Thyroid gland (tissue), 4 donors: ENCODE data around the gene CEP192. TPM values are rescaled to one million over a fixed set of nuclear protein-coding genes. Genes with fewer than 3 reads are reported as not detected.
A peak's percentile ranks its signal among the peaks of the same experiment; 100 is the strongest.

Experiments
- DNase-seq, 2 donors: peaks; one replicate each; pipeline ENCODE4 v3.0.0-alpha.2; 2019
- H3K27ac ChIP-seq, 3 donors: fragments of 200-600 bp; sonication (generic); 1 replicate in 2 of 3; 2 replicates in 1 of 3; pipeline ENCODE4 v1.5.1; 2016 to 2019; ENCODE audit warnings: mild to moderate bottlenecking in 1 of 3, moderate library complexity in 1 of 3
- H3K27me3 ChIP-seq: fragments of 200-600 bp; sonication (generic); one replicate; pipeline ENCODE4 v1.5.1; 2019
- H3K36me3 ChIP-seq, 2 donors: fragments of 200-600 bp; sonication (generic); one replicate each; pipeline ENCODE4 v1.5.1; 2016 to 2019
- H3K4me1 ChIP-seq, 2 donors: fragments of 200-600 bp; sonication (generic); one replicate each; pipeline ENCODE4 v1.5.1; 2017 to 2019
- H3K4me3 ChIP-seq, 3 donors: fragments of 200-600 bp; sonication (generic); replicated peaks in 1 of 3; 1 replicate in 2 of 3; 2 replicates in 1 of 3; pipeline ENCODE4 v1.5.1; 2016; ENCODE audit warnings: mild to moderate bottlenecking in 1 of 3
- H3K9me3 ChIP-seq: fragments of 200-600 bp; sonication (generic); one replicate; pipeline ENCODE4 v1.5.1; 2017
- CTCF ChIP-seq, 6 experiments: fragments of 200-600 bp in 3 of 6; fragments of 450-650 bp in 3 of 6; sonication (generic) in 3 of 6; IDR thresholded peaks; one replicate each; pipeline ENCODE4 v1.5.1; 2016 to 2019; ENCODE audit warnings: antibody characterized with exemption in 6 of 6, mild to moderate bottlenecking in 2 of 6, inconsistent platforms in 1 of 6, moderate library complexity in 1 of 6
- POLR2A ChIP-seq, 2 donors: fragments of 450-650 bp; IDR thresholded peaks; one replicate each; pipeline ENCODE4 v1.6.1; 2017; ENCODE audit warnings: antibody characterized with exemption in 2 of 2, mild to moderate bottlenecking in 2 of 2, moderate library complexity in 1 of 2
- WGBS, 2 donors: methylation state at CpG; one replicate each; pipeline ENCODE4 v1.1.5; 2017; 5-methylcytosine and 5-hydroxymethylcytosine counted together
- intact Hi-C: fragments of 100-400 bp; cut with DNase I; formaldehyde crosslinking; loops from one replicate; pipeline ENCODE4 v1.15.1; 2023
- total RNA-seq, 4 donors: library from RNA; depleted of rRNA; stranded (reverse); fragments of >200 nt; gene quantifications; one replicate each; pipeline ENCODE4 v1.2.3, GENCODE V29; 2016

CEP192 gene
- total RNA-seq, 4 donors from 2014 or later = 23.8 to 36.0 (median 32.2) TPM

GRCh38 chr18:13035249-13035914, 44.2 kb downstream of the CEP192 start:
- intact Hi-C loops = no loop called here
- Histone ChIP-seq H3K4me3 (no peak overlapping the region), H3K27ac (no peak overlapping the region), H3K9me3 (no peaks in the 10 kb centered on the region), H3K36me3 (peaks cover 0 to 6% of the 10 kb centered on the region in 2 donors), H3K27me3 (no peaks in the 10 kb centered on the region), H3K4me1 (peaks cover 4 to 5% of the 10 kb centered on the region in 2 donors)
- WGBS, 2 donors = 93% methylated on average over 7 of the region's 7 CpGs
- no peak for DNase-seq
- TF ChIP-seq POLR2A (IDR thresholded peaks at IDR 0.05) (no peak), CTCF (IDR thresholded peaks at IDR 0.05) (no peak)

- H3K27me3 ChIP-seq = no peaks in the 10 kb centered on the region
- intact Hi-C loops = no loop called here
- no peak for DNase-seq
- H3K4me1 ChIP-seq = peaks cover 4 to 5% of the 10 kb centered on the region in 2 donors
- no peaks in the 10 kb centered on the region for H3K9me3 ChIP-seq
- no peak for TF ChIP-seq CTCF (IDR thresholded peaks at IDR 0.05)
- no peak for TF ChIP-seq POLR2A (IDR thresholded peaks at IDR 0.05)
- H3K4me3 ChIP-seq = no peak overlapping the region
- WGBS, 2 donors = 65 to 68% methylated on average over 7 of the region's 7 CpGs
- peaks cover 0 to 8% of the 10 kb centered on the region in 2 donors for H3K36me3 ChIP-seq
- peak overlapping the region in 1 of 3 donors; percentile 43 for H3K27ac ChIP-seq
Observed at GRCh38 chr18:13036622-13037320, 45.6 kb downstream of the CEP192 start.

- no peak overlapping the region for H3K4me3 ChIP-seq
- no peak for TF ChIP-seq CTCF (IDR thresholded peaks at IDR 0.05)
- TF ChIP-seq POLR2A (IDR thresholded peaks at IDR 0.05) = no peak
Observed at GRCh38 chr18:13039806-13040205, 48.6 kb downstream of the CEP192 start.

GRCh38 chr18:13043066-13043465, 51.9 kb downstream of the CEP192 start:
- H3K36me3 ChIP-seq = peaks cover 0 to 2% of the 10 kb centered on the region in 2 donors
- H3K27ac ChIP-seq = no peak overlapping the region
- TF ChIP-seq POLR2A (IDR thresholded peaks at IDR 0.05) = no peak
- TF ChIP-seq CTCF (IDR thresholded peaks at IDR 0.05) = no peak
- 96 to 97% methylated on average over 4 of the region's 4 CpGs for WGBS, 2 donors
- H3K4me1 ChIP-seq = no peaks in the 10 kb centered on the region
- H3K4me3 ChIP-seq = no peak overlapping the region
- H3K27me3 ChIP-seq = no peaks in the 10 kb centered on the region
- DNase-seq = no peak
- H3K9me3 ChIP-seq = no peaks in the 10 kb centered on the region
- intact Hi-C loops = no loop called here

More at GRCh38 chr18:13039806-13040205, 48.6 kb downstream of the CEP192 start:
- no peak for DNase-seq
- Histone ChIP-seq H3K27ac (no peak overlapping the region), H3K4me1 (peaks cover 4 to 5% of the 10 kb centered on the region in 2 donors), H3K36me3 (peaks cover 0 to 2% of the 10 kb centered on the region in 2 donors), H3K9me3 (no peaks in the 10 kb centered on the region), H3K27me3 (no peaks in the 10 kb centered on the region)
- WGBS, 2 donors = 96 to 98% methylated on average over 1 of the region's 1 CpG
- intact Hi-C loops = no loop called here

GRCh38 chr18:13048061-13048595, 57.0 kb downstream of the CEP192 start:
- Histone ChIP-seq H3K9me3 (no peaks in the 10 kb centered on the region), H3K27ac (no peak overlapping the region), H3K4me1 (no peaks in the 10 kb centered on the region), H3K27me3 (no peaks in the 10 kb centered on the region), H3K4me3 (no peak overlapping the region), H3K36me3 (peaks cover 5 to 6% of the 10 kb centered on the region in 2 donors)
- WGBS, 2 donors = 88 to 89% methylated on average over 6 of the region's 6 CpGs
- no peak for DNase-seq
- intact Hi-C loops = no loop called here
- TF ChIP-seq POLR2A (IDR thresholded peaks at IDR 0.05) = no peak
- no peak for TF ChIP-seq CTCF (IDR thresholded peaks at IDR 0.05)
